HG02885 (cell line): ENCODE measurements around the gene RBMS1.
"Not testable (repeated sequence)": the region's sequence is repeated elsewhere in the genome, so short reads cannot be mapped to it uniquely, and the experiment has no call there.

Experiments used
- ATAC-seq: cut with Tn5 transposase; IDR thresholded peaks from one replicate; pipeline ENCODE4 v1.9.1; 2021; ENCODE audit warnings: mild to moderate bottlenecking; ENCODE audit not compliant: unreplicated experiment, poor library complexity

RBMS1 gene

DNA sequence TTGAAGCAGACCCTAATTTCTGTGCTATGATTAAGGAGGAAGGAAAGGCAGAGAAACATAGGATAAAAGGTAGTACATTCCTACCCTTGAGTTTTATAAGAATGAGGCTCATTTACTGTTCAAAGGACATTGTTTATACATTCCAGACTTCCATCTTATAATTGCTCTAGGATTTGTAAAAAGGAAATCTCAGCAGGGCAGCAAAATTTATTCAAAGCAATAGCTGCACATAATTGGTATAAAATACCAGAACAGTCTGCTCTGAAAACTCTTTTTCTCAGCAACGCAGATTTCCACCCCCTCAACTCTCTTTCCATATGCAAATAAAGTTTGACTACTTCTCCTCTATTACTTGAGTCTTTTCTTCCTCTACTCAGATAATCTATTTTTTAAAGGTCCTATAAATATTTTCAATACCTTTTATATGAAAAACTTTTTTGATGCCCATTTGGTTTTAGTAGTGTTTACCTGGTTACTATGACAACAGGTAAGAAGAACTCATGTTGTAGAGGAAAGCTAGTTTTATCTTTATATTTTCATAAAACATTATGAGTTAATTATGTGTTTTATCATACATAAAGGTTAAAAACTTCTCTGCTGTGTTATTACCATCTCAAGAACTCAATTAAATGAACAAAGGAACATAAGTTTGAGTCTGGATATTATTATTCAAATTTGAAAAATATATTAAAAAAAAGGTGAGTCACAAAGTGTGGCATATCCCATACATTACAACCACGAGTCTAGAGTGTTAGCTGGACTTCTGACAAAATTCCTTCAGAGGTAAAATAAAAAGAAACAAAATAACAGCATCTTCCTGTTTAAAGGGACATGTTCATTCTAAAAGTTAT lies 19.9 kb downstream of the RBMS1 start:
- no peak for ATAC-seq

DNA sequence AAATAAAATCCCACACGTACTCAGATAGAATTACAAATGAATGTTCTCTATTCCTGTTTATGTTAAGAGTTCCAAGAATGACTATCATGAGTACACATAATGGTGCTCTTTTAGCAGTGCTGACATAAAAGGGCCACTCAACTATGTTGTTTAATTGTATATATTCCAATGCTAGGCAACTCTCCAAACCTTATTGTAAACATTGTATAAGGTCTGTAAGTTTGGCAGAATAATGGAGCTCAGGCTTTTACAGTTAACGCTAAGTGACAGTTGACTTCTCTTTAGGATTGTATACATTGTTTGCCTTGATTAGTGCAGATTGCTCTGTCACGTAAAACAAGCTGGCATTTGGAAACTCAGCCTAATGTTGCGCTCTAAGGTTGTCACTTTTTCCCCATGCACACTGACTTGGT lies 20.8 kb downstream of the RBMS1 start:
- ATAC-seq: no peak

- ATAC-seq: no peak
Measured at GRCh38 chr2:160471950-160472349, 21.7 kb downstream of the RBMS1 start.

DNA sequence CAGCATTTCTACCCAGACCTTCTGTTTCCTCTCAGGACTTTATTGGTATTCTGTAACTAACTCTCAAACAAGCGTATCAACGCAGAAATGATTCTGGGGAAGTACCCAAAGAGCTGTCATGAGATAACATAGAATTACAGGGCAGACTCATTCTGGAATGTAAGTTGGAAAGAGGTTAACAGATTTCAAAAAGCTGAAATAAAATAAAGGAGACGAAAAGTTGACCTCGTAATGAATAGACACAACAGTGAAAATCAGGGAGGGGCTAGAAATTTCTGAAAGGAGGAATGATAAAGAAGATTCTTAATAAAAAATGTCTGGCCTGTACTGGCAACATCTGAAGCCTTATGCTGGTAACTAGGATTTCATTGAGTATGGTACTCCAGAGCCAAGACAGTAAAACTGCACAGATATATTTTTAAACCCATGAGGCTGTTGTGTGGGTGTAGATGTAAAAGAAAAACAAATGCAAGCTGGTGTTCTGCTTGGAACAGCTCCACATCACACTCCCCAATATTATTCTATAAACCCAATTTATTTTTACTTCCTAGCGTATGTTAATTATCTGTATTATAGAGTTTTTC lies 23.9 kb downstream of the RBMS1 start:
- ATAC-seq: no peak

DNA sequence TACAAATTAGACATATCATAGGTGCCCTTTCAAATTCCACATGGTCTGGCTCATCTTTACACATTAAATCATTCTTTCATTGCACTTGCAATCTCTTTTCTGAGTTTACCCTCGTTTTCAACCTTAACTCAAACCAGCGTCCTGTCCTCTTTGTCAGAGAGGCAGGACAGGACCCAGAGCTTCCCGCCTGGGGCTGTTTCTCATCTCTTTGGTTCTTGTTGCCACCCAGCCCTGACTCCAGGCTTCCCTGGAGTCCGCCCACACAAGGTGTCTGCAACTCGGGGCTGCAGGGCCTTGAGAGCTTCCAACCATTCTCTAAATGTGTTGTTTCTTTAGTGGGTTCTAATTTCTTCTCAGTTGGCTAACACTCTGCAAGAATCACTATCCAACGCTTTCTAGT lies 24.4 kb downstream of the RBMS1 start:
- no peak for ATAC-seq

- no peak for ATAC-seq
Measured at GRCh38 chr2:160467086-160467485, 26.5 kb downstream of the RBMS1 start.

DNA sequence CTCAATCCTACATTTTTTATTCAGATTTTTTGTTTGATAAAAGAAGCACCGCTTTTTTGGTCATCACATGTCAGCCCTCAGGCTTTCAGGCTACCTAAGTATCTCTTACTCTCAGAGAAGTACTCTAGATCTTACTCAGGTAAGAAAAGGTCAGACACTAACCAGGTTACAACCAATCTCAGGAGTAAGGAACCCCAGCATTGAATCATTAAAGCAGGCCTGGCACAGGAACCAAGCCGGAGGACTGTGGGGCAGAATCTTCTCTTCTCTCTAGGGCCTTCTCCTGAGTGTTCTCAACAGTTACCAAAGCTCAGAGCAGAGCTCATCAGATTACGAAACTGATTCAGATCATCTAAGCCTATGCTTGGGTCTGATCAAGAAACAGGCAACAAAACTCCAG lies 28.2 kb downstream of the RBMS1 start:
- ATAC-seq: no peak

- ATAC-seq: no peak
Measured at GRCh38 chr2:160465002-160465401, 28.6 kb downstream of the RBMS1 start.

GRCh38 chr2:160464017-160464416 lies 29.6 kb downstream of the RBMS1 start:
- no peak for ATAC-seq

DNA sequence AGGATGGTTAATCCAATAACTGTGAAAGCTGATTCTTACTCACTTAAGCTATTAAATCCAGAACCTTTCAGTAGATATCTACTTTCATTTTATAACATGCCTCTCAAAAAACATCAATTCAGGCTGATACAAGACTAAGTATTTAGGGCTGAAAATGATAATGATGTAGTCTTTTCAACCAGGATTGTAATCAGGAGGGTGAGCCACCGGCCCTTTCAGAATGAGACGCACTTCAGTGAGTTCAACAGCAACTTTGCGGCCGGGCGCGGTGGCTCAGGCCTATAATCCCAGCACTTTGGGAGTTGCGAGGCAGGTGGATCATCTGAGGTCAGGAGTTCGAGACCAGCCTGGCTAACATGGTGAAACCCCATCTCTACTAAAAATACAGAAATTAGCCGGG lies 30.4 kb downstream of the RBMS1 start:
- ATAC-seq: no peak

- no peak for ATAC-seq
Measured at GRCh38 chr2:160460333-160460731, 33.3 kb downstream of the RBMS1 start.

GRCh38 chr2:160459538-160460332 lies 33.9 kb downstream of the RBMS1 start:
- ATAC-seq: no peak

DNA sequence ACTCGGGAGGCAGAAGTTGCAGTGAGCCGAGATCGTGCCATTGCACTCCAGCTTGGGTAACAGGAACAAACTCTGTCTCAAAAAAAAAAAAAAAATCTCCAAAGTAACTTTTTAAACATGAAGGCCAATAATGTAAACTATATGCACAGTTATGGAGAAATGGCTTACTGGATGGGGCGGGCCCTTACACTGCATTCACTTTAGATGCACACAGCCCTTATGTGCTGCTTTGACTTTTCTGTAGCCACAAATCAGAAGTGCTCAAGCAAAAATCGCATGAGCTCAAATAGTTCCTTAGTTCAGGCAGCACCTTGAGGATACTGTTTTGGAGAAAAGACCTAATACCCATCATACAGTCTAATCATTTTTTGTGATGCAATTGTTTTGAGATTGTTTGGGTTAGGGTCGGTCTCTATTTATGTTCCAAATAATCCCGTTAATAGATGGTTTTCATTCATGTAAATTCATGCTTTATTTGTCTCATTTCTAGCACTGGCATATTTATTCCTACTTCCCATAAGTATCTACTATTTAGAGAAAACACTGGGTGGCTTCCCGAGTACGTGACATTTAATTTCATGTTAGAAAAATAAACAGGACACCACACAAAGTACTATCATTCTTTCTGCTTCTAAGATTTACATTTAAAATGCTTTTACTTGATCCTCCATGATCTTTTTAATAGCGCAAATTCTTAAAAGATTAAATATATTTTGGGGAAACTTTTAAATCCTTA lies 34.7 kb downstream of the RBMS1 start:
- no peak for ATAC-seq

DNA sequence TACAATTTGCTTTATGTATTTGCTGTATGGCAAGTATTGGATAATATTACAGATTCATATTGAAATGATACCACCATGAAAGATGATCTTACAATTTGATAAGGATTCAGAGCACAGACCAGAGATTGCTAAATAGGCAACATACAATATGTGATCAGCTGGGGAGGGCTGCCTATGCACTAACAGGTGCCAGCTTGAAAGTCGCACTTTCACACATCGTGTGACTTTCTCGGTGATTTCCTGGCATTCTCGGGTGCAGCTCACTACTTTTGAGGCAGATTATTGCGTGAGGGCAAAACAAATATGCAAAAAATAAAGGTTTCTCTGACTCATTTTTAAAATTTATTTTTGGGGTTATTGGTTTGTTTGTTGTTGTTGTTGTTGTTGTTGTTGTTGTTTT lies 36.0 kb downstream of the RBMS1 start:
- no peak for ATAC-seq

DNA sequence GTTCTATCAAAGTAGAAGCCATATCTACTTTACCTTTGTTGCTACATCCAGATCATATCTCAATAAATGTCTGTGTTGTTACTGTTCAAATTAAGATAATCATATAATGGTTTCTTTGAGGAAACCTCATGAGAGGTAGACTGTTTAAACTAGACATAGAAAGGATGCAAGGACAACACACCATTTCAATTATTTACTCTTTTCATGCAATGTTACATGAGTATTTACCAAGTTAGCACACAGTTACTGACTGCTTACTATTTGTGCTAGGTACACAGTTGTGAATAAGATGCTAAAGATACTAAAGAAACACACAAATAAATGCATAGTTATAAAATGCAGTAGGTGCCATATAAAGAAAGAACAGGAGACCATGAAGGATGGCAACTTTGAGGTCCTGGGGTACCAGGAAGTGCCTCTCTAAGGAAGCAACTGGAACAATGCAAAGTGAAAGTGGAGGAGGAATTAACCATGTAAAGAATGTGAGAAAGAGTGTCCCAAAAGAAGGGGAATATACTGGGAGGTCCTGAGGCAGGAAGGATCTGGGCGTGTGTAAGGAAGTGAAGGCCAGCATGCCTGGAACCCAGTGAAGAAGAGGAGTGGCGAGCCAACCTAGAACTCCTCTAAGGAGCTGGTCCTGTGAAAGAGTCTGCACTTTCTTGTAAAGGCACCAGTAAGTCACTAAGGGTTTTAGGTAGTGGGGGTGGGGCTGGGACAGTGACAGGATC lies 39.4 kb downstream of the RBMS1 start:
- ATAC-seq: no peak

DNA sequence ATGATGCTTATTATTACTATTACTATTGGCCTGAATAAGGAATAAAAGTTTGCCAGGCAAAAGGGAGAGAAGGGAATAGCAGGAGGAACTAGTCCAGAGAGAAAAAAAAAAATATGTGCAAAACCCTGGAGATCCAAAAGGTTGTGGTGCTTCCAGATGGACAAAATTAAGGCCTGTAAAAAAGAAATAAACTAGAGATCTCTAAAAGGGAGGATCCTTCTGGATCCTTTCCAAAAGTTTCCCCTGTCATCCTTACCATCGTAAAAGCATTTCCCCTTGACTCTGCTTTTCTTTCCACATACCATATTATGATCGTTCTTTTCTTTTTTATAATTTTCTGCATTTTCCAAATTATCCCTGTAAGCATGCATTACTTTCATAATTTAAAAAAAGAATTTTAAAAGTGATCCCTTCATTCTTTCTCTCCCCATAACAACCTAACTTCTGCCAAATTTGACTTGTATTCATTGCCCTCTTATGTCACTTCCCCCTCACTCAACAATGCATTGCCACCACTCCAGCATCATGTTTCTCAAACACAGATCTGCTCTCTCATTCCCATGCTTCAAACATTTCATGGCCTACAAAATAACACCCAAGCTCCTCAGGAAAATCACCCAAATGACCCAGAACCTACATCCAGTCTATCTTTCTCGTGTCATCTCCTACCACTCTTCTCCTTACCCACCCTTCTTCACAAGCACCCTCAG lies 40.3 kb downstream of the RBMS1 start:
- ATAC-seq: no peak

- ATAC-seq: no peak
Measured at GRCh38 chr2:160450486-160450885, 43.1 kb downstream of the RBMS1 start.

DNA sequence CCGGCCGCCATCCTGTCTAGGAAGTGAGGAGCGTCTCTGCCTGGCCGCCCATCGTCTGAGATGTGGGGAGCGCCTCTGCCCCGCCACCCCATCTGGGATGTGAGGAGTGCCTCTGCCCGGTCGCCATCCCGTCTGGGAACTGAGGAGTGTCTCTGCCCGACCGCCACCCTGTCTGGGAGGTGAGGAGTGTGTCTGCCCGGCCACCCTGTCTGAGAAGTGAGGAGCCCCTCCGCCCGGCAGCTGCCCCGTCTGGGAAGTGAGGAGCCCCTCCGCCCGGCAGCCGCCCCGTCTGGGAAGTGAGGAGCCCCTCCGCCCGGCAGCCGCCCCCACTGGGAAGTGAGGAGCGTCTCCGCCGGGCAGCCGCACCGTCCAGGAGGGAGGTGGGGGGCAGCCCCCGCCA lies 44.8 kb downstream of the RBMS1 start:
- ATAC-seq: not testable (repeated sequence)

GRCh38 chr2:160445673-160446072 lies 47.9 kb downstream of the RBMS1 start:
- ATAC-seq: no peak
